ENCODE results near the gene ARHGAP45.

ARHGAP45 gene

DNA sequence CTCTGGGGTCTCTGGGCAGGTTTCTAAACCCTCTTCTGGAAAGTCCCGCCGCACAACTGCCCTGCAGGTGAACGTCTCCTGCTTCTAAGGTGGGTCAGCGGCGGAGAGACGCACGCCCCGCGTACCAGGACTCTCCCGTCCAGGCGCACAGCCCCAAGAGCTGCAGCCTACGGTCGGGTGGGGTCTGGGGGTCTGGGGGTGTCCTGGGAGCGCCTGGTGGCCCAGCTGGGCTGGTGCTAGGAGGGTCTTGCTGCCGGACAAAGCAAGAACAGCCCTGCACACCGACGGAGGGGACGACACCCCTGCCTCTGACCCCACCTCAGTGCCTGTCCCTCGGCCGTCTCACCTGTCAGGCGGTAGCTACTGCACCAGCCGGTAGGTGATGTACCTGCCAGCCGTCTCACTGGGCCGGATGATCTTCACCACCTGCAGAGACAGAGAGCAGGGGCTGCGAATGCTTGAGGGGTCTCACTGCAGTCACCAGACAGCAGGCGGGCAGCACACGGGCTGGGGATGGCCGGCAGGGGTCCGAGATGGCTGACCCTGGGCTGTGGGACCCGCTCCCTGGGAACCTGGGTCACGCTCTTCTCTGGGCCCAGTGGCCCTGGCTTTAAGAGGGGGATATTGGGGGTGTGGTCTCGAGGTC lies 22.3 kb downstream of the ARHGAP45 start:
- TF ChIP-seq, protein P1, sequence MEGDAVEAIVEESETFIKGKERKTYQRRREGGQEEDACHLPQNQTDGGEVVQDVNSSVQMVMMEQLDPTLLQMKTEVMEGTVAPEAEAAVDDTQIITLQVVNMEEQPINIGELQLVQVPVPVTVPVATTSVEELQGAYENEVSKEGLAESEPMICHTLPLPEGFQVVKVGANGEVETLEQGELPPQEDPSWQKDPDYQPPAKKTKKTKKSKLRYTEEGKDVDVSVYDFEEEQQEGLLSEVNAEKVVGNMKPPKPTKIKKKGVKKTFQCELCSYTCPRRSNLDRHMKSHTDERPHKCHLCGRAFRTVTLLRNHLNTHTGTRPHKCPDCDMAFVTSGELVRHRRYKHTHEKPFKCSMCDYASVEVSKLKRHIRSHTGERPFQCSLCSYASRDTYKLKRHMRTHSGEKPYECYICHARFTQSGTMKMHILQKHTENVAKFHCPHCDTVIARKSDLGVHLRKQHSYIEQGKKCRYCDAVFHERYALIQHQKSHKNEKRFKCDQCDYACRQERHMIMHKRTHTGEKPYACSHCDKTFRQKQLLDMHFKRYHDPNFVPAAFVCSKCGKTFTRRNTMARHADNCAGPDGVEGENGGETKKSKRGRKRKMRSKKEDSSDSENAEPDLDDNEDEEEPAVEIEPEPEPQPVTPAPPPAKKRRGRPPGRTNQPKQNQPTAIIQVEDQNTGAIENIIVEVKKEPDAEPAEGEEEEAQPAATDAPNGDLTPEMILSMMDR (conservative IDR thresholded peaks at IDR 0.05; ENCODE audit: control insufficient read depth, insufficient read depth, low read depth, low read length), result no peak
- H3K4me3 ChIP-seq (ENCODE audit: control insufficient read depth, low read depth, low read length), result no peak overlapping the region
- no peak for DNase-seq (ENCODE audit: low read depth)

DNA sequence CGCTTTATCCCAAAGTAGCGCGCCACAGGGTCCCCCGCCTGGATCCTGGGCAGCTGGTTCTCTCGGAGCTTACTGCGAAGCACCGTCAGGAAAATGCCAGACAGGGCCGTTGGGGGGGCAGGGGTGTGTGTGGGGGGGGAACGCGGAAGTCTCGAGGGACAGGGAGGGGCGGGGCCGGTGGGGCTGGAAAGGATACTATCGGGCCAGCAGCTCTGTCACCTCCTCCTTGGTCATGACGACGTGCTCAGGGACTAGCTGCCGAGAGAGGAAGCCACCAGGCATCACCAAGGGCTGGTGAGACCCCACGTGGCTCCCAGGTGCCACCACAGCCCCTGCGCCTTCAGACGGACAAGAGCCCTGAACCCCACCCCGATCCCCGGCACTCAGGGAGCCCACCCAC lies 22.9 kb downstream of the ARHGAP45 start:
- no peak for DNase-seq (ENCODE audit: low read depth)
- H3K4me3 ChIP-seq (ENCODE audit: control insufficient read depth, low read depth, low read length), result no peak overlapping the region
- TF ChIP-seq, protein P1 (conservative IDR thresholded peaks at IDR 0.05; ENCODE audit: control insufficient read depth, insufficient read depth, low read depth, low read length), result no peak

DNA sequence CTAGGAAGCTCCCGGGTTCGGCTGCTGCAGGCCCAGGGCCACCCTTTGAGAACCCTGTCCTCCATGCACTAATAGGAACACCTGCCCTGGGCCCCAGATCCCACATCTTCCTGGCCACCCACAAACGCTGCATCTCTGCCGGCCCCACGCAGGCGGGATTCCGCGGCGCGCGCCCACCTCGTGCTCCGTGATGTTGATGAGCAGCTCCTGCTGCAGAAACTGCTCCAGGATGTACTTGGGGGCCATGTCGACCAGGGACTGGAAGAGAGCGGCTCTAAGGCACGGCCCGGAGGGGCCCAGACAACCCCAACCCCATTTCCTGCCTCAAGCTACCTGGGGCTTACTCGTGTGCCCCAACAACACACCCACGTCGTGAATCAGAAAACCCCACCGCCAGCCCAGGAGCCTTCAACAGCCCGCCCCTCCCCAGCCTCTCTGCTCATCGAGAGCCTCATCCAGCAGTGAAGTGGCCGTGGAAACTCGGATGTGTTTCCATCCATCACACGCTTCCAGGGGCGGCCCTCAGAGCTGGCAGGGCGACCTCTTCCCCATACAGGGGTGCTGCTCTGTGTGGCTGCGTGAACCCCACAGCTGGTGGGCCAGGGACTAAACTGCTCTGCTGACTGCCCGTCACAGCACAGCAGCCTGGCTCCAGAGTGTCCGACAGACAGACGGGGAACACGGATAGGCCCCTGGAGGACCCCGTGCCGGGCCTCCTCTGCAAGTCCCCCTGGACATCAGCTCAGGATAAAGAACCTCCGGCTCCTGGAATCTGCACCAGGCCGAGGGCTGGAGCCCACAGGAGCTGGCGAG lies 24.0 kb downstream of the ARHGAP45 start:
- H3K4me3 ChIP-seq (ENCODE audit: control insufficient read depth, low read depth, low read length), result no peak overlapping the region
- TF ChIP-seq, protein P1 (conservative IDR thresholded peaks at IDR 0.05; ENCODE audit: control insufficient read depth, insufficient read depth, low read depth, low read length), result no peak
- DNase-seq (ENCODE audit: low read depth), result no peak

DNA sequence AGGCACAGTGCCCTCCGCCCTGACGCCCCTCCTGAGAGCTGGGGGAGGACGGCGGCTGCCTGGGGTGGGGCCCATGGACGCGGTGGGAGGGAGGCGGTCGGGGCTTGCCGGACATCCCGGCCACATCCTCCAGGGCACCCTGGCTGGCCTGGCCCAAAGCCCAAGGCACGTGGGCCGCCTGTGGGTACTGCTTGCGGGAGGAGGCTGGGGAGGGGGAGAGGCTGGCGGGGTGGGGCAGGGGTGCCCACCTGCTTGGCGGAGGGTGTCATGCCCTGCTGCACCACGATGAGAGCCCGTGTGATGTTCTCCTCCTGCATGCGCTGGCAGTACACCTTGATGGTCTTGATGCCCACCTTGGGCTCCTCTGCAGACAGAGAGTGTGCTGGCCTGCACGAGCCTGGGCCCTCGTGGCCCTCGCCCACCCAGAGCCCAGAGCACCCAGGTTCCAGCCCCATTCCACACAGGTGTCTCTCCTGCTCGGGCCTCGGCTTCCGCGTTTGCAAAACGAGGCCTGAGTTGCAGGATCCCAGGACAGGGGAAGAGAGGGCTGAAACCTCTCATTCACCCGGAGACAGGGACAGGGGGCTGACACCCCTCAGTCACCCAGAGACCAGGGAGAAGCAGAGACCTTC lies 24.7 kb downstream of the ARHGAP45 start:
- no peak overlapping the region for H3K4me3 ChIP-seq (ENCODE audit: control insufficient read depth, low read depth, low read length)
- TF ChIP-seq, protein P1 (conservative IDR thresholded peaks at IDR 0.05; ENCODE audit: control insufficient read depth, insufficient read depth, low read depth, low read length), result no peak
- no peak for DNase-seq (ENCODE audit: low read depth)

GRCh38 chr19:1093330-1093729 lies 26.4 kb downstream of the ARHGAP45 start:
- DNase-seq (ENCODE audit: low read depth), result no peak
- no peak overlapping the region for H3K4me3 ChIP-seq (ENCODE audit: control insufficient read depth, low read depth, low read length)
- TF ChIP-seq, protein P1 (conservative IDR thresholded peaks at IDR 0.05; ENCODE audit: control insufficient read depth, insufficient read depth, low read depth, low read length), result no peak

- TF ChIP-seq, protein P1 (conservative IDR thresholded peaks at IDR 0.05; ENCODE audit: control insufficient read depth, insufficient read depth, low read depth, low read length), result no peak
- peak overlapping the region; percentile 72 for H3K4me3 ChIP-seq (ENCODE audit: control insufficient read depth, low read depth, low read length)
- DNase-seq (ENCODE audit: low read depth), result no peak
Observed at GRCh38 chr19:1093811-1094553, 27.0 kb downstream of the ARHGAP45 start.

Measured in fibroblast of mammary gland (primary cell).